Measurements from ENCODE around the gene PGC. TPM values are rescaled to one million over a fixed set of nuclear protein-coding genes. Genes with fewer than 3 reads are reported as not detected.

PGC gene
- total RNA-seq, 1 experiment from 2014 or later = not detected

DNA sequence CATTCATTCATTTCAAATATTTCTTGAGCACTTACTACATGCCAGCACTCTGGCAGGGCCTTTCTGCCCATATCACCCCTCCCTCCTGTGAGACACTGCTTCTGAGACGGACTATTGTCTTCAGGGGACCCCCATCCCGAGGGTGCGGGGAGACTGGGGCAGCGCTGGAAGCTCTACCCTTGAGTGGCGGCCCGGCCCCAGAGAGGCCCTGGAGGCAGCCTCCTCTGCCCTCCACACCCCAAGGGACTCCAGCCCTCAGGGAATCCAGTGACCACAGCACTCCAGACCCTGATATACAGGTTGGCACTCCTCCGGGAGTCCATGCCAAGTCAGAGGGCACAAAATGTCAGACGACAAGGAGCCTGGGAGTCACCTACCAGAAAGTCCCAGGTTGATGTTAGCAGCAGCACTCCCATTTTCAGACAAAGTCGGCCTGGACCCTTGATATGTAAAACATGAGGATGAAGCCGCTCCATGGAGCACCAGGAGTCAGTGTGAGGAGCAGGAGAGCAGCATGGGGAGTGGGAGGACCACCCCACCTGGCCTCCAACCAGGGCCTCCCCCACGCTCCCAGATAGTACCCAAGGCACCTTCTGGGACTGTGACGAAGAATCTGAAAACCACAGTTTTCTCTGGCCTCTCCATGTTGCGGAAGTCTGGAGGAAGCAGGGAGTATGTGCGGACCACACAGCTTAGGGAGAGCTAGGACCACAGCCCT is 32.5 kb downstream of the PGC start:
- no peak overlapping the region for H3K27ac Mint-ChIP-seq
- Histone ChIP-seq H3K79me1 (ENCODE audit: insufficient read depth, low read depth, low read length, poor library complexity, severe bottlenecking) (no peaks in the 10 kb centered on the region), H3K14ac (ENCODE audit: insufficient read depth, low read length) (no peak overlapping the region; the same call in 1 of the 2 replicates), H4K8ac (replicated peaks; ENCODE audit: insufficient read length, low read depth, low read length) (no peak overlapping the region), H3K23me2 (ENCODE audit: insufficient read length, low read depth, low read length, poor library complexity, severe bottlenecking) (no peaks in the 10 kb centered on the region), H4K20me1 (ENCODE audit: control insufficient read depth, insufficient read depth, insufficient read length) (peaks cover 2% of the 10 kb centered on the region), H3T11ph (ENCODE audit: low read length) (no peak overlapping the region), H2AFZ (ENCODE audit: low read length) (no peak overlapping the region), H3K79me2 (ENCODE audit: insufficient read depth, low read length) (no peaks in the 10 kb centered on the region; the same call in 1 of the 2 replicates), H3K4me2 (ENCODE audit: insufficient read depth, insufficient read length, low read length) (no peak overlapping the region), H4K5ac (ENCODE audit: insufficient read length, low read depth, low read length) (no peak overlapping the region), H3K56ac (ENCODE audit: insufficient read length, low read depth, low read length) (no peak overlapping the region), H2BK20ac (ENCODE audit: low read depth, low read length, poor library complexity, severe bottlenecking) (no peak overlapping the region), H3K4me1 (ENCODE audit: insufficient read depth, low read length) (no peaks in the 10 kb centered on the region), H3K27me3 (ENCODE audit: insufficient read depth, low read length) (no peaks in the 10 kb centered on the region), H3K27ac (ENCODE audit: insufficient read length, low read depth, low read length) (no peak overlapping the region), H3K9ac (ENCODE audit: extremely low read depth, insufficient read length, low read length) (no peak overlapping the region), H3K9me3 (ENCODE audit: control insufficient read depth, low read depth, low read length) (no peaks in the 10 kb centered on the region), H3K4ac (ENCODE audit: low read depth, low read length) (no peak overlapping the region), H2BK15ac (ENCODE audit: low read depth, low read length) (no peak overlapping the region), H2BK12ac (ENCODE audit: insufficient read length, low read depth, low read length) (no peak overlapping the region), H2BK120ac (ENCODE audit: low read depth, low read length, poor library complexity, severe bottlenecking) (no peak overlapping the region), H3K18ac (ENCODE audit: insufficient read length, low read depth, low read length) (no peak overlapping the region), H3K23ac (ENCODE audit: insufficient read length, low read depth, low read length) (no peak overlapping the region), H2AK5ac (ENCODE audit: insufficient read length, low read length) (no peak overlapping the region), H4K91ac (ENCODE audit: insufficient read length, low read depth, low read length) (no peak overlapping the region), H2BK5ac (ENCODE audit: insufficient read length, low read length) (no peak overlapping the region)
- DNase-seq = no peak
- no peak overlapping the region for H3K4me3 Mint-ChIP-seq
- H3K27me3 Mint-ChIP-seq (ENCODE audit: low read depth) = peaks cover 4% of the 10 kb centered on the region; the same call in 1 of the 2 replicates
- H3K4me1 Mint-ChIP-seq = peaks cover 0 to 10% of the 10 kb centered on the region in 2 experiments; a peak in 3 of 4 replicates
- WGBS (ENCODE audit: extremely low coverage, insufficient read length, low lambda C conversion rate) = no CpG with 5 or more reads among the region's 14 CpGs
- no peaks in the 10 kb centered on the region for H3K9me3 Mint-ChIP-seq
- TF ChIP-seq, protein P1, sequence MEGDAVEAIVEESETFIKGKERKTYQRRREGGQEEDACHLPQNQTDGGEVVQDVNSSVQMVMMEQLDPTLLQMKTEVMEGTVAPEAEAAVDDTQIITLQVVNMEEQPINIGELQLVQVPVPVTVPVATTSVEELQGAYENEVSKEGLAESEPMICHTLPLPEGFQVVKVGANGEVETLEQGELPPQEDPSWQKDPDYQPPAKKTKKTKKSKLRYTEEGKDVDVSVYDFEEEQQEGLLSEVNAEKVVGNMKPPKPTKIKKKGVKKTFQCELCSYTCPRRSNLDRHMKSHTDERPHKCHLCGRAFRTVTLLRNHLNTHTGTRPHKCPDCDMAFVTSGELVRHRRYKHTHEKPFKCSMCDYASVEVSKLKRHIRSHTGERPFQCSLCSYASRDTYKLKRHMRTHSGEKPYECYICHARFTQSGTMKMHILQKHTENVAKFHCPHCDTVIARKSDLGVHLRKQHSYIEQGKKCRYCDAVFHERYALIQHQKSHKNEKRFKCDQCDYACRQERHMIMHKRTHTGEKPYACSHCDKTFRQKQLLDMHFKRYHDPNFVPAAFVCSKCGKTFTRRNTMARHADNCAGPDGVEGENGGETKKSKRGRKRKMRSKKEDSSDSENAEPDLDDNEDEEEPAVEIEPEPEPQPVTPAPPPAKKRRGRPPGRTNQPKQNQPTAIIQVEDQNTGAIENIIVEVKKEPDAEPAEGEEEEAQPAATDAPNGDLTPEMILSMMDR (conservative IDR thresholded peaks at IDR 0.05) = no peak
- no peaks in the 10 kb centered on the region for H3K36me3 Mint-ChIP-seq (ENCODE audit: insufficient read depth in 1 of 3, low read depth in 3 of 3)

Data from H9 (cell line).